Activated CD4-positive, alpha-beta T cell treated with anti-CD3 and anti-CD28 coated beads for 36 hours (primary cell): ENCODE data around the gene GLP2R. TPM values are rescaled to one million over a fixed set of nuclear protein-coding genes. Genes with fewer than 3 reads are reported as not detected.

Experiments used
- ATAC-seq: fragments of 200-7000 bp; cut with Tn5 transposase; one replicate; pipeline ENCODE4 v1.10.0; 2021; ENCODE audit warnings: mild to moderate bottlenecking, moderate library complexity
- CTCF ChIA-PET: fragments of 350-600 bp; sonication (Branson Sonifier 250); formaldehyde crosslinking; loops from one replicate; lab custom pipeline; 2021; ENCODE audit warnings: antibody characterized with exemption; lab: Charles Lee
- POLR2A ChIA-PET: fragments of 350-600 bp; sonication (Branson Sonifier 250); formaldehyde crosslinking; loops from one replicate; lab custom pipeline; 2021; ENCODE audit warnings: antibody characterized with exemption, inconsistent platforms; lab: Charles Lee
- DNase-seq: peaks from one replicate; pipeline ENCODE4 v3.0.0-alpha.2; 2020
- H3K27ac Mint-ChIP-seq: one replicate; pipeline ENCODE4 v1.8.0; 2021; ENCODE audit warnings: mixed read lengths
- H3K27me3 Mint-ChIP-seq: one replicate; pipeline ENCODE4 v1.8.0; 2021; ENCODE audit warnings: mixed read lengths
- H3K36me3 Mint-ChIP-seq: one replicate; pipeline ENCODE4 v1.8.0; 2021; ENCODE audit warnings: low read depth, mixed read lengths
- H3K4me1 Mint-ChIP-seq: one replicate; pipeline ENCODE4 v1.8.0; 2021; ENCODE audit warnings: mixed read lengths
- H3K4me3 Mint-ChIP-seq: one replicate; pipeline ENCODE4 v1.8.0; 2021; ENCODE audit warnings: mild to moderate bottlenecking, moderate library complexity, mixed read lengths
- H3K9me3 Mint-ChIP-seq: one replicate; pipeline ENCODE4 v1.8.0; 2021; ENCODE audit warnings: low read depth, mixed read lengths
- intact Hi-C, 2 experiments: fragments of 100-400 bp; cut with DNase I in 1 of 2; cut with micrococcal nuclease in 1 of 2; formaldehyde crosslinking; loops; one replicate each; pipeline versions ENCODE4 v1.14.2 to v1.15.1; 2022 to 2024; cut with DNase I, micrococcal nuclease
- total RNA-seq, 2 experiments: library from RNA; stranded (reverse); gene quantifications; one replicate each; pipeline ENCODE4 v1.2.3, GENCODE V29; 2021

GLP2R gene
- total RNA-seq, 2 experiments from 2014 or later = not detected

GRCh38 chr17:9814337-9814945, 11.3 kb upstream of the GLP2R start:
- CTCF ChIA-PET = no interaction called here
- Mint-ChIP-seq H3K27me3 (peaks cover 8% of the 10 kb centered on the region), H3K4me1 (no peaks in the 10 kb centered on the region), H3K9me3 (no peaks in the 10 kb centered on the region), H3K4me3 (no peak overlapping the region), H3K27ac (no peak overlapping the region), H3K36me3 (no peaks in the 10 kb centered on the region)
- intact Hi-C loops = loop anchor here in 1 of 2 experiments (10.0 kb wide), 1 partner anchor 60 kb away; no protein-coding TSS in a partner anchor
- ATAC-seq (no peak), DNase-seq (no peak)
- POLR2A ChIA-PET = no interaction called here

DNA sequence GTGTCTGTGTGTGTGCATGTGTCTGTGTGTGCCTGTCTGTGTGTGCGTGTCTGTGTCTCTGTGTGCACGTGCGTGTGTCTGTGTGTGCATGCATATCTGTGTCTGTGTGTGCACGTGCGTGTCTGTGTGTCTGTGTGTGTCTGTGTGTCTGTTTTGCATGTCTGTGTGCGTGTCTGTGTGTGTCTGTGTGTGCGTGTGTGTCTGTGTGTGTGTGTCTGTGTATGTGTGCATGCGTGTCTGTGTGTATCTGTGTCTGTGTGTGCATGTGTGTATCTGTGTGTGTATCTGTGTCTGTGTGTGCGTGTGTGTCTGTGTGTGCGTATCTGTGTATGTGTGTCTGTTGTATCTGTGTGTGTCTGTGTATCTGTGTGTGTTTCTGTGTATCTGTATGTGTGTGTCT, 9.3 kb upstream of the GLP2R start:
- ChIA-PET CTCF (no interaction called here), POLR2A (no interaction called here)
- H3K9me3 Mint-ChIP-seq = no peaks in the 10 kb centered on the region
- H3K4me1 Mint-ChIP-seq = no peaks in the 10 kb centered on the region
- H3K27me3 Mint-ChIP-seq = peaks cover 6% of the 10 kb centered on the region
- no peak overlapping the region for H3K27ac Mint-ChIP-seq
- intact Hi-C loops = loop anchor here in 1 of 2 experiments (10.0 kb wide), 1 partner anchor 62 kb away; no protein-coding TSS in a partner anchor
- ATAC-seq (no peak), DNase-seq (no peak)
- no peak overlapping the region for H3K4me3 Mint-ChIP-seq
- no peaks in the 10 kb centered on the region for H3K36me3 Mint-ChIP-seq

DNA sequence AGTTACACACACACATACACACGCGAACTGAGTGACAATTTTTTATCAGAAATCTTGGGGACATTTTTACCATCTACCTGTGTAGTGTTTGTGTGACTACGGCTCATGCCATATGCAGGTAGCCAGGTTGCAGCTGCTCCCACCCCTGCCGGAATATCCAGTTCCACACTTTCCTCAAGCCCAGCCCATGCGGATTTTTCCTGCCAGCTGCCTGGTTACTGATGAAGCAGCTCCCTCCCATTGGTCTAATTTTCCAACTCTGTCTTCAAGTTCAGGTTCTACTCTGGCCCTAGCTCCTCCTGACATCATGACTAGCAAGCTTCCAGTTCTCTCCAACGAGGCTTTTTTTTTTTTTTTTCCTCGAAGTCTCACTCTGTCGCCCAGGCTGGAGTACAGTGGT, 8.6 kb upstream of the GLP2R start:
- Mint-ChIP-seq H3K36me3 (no peaks in the 10 kb centered on the region), H3K27ac (no peak overlapping the region), H3K9me3 (no peaks in the 10 kb centered on the region), H3K4me1 (no peaks in the 10 kb centered on the region), H3K4me3 (no peak overlapping the region), H3K27me3 (peaks cover 6% of the 10 kb centered on the region)
- ChIA-PET CTCF (no interaction called here), POLR2A (no interaction called here)
- no peak for ATAC-seq
- no peak for DNase-seq
- intact Hi-C loops = loop anchor here in 1 of 2 experiments (10.0 kb wide), 1 partner anchor 62 kb away; no protein-coding TSS in a partner anchor

DNA sequence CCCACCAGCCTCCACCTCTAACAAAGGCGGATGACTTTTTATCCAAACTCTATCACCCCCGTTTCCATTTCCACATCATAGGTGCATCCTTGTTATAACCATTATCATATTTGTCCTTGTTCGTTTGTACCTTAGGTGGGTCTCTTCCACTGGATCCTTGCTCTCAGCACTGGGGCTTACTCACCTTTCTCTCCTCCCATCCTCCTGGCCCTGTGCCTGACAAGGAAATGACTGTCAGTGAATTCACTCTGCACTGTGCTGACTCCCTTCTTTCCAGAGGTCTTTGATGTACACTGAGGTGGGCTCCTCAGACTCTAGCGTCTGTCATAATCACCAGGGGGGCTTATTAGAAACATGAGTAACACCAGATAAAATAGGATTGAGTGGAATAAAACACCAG, 7.0 kb upstream of the GLP2R start:
- Mint-ChIP-seq H3K27me3 (peaks cover 8% of the 10 kb centered on the region), H3K9me3 (no peaks in the 10 kb centered on the region), H3K36me3 (no peaks in the 10 kb centered on the region), H3K27ac (no peak overlapping the region), H3K4me3 (no peak overlapping the region), H3K4me1 (no peaks in the 10 kb centered on the region)
- CTCF ChIA-PET = no interaction called here
- DNase-seq (no peak), ATAC-seq (no peak)
- POLR2A ChIA-PET = no interaction called here
- intact Hi-C loops = loop anchor here in 1 of 2 experiments (10.0 kb wide), 1 partner anchor 64 kb away; no protein-coding TSS in a partner anchor

DNA sequence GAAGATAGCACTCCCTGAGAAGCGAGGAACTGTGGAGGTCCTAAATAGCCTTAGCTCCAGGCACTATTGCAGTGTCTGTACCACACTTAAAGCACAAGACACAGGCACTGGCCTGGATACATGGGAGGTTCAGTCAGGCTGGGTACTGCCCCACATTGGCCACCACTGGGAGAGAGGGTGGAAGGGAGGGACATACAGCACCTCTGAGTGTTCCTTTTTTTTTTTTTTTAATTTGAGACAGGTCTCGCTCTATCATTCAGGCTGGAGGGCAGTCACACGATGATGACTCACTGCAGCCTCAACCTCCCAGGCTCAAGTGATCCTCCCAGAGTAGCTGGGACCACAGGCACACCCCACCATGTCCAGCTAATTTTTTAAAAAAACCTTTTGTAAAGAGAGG, 5.3 kb upstream of the GLP2R start:
- H3K36me3 Mint-ChIP-seq = no peaks in the 10 kb centered on the region
- H3K4me3 Mint-ChIP-seq = no peak overlapping the region
- H3K4me1 Mint-ChIP-seq = no peaks in the 10 kb centered on the region
- intact Hi-C loops = no loop called here
- ATAC-seq (no peak), DNase-seq (no peak)
- CTCF ChIA-PET = no interaction called here
- POLR2A ChIA-PET = no interaction called here
- no peaks in the 10 kb centered on the region for H3K9me3 Mint-ChIP-seq
- peaks cover 11% of the 10 kb centered on the region for H3K27me3 Mint-ChIP-seq
- H3K27ac Mint-ChIP-seq = no peak overlapping the region

DNA sequence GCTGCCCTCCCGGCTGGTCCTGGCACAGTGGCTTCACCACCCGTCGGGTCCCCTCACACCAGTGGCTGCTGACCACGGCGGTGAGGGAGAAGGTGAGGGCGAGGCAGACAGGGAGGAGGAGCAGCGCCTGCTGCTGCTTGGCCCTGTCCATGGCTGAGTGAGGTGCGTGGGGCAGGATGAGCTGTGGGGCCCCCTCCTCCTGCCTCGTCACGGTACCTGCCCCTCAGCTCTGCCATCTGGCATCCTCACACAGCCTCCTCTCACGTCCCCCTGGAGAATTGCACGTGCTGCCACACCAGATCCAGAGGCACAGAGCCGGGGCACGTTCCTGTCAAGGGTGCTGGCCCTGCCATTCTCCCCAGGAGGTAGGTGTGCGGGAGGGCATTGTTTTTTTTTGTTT, 3.8 kb upstream of the GLP2R start, which contains the start of gene GSG1L2:
GSG1L2 (minus strand) TSS at position 159 of the 400 bp plus-strand sequence; CDS start at position 151, 8 bp downstream.
- Mint-ChIP-seq H3K4me1 (no peaks in the 10 kb centered on the region), H3K36me3 (no peaks in the 10 kb centered on the region), H3K9me3 (no peaks in the 10 kb centered on the region), H3K4me3 (no peak within 1 kb of the TSS), H3K27me3 (peaks cover 9% of the 10 kb centered on the region), H3K27ac (no peak within 1 kb of the TSS)
- POLR2A ChIA-PET = no interaction called here
- ATAC-seq (no peak), DNase-seq (no peak)
- intact Hi-C loops = no loop called here
- CTCF ChIA-PET = no interaction called here

DNA sequence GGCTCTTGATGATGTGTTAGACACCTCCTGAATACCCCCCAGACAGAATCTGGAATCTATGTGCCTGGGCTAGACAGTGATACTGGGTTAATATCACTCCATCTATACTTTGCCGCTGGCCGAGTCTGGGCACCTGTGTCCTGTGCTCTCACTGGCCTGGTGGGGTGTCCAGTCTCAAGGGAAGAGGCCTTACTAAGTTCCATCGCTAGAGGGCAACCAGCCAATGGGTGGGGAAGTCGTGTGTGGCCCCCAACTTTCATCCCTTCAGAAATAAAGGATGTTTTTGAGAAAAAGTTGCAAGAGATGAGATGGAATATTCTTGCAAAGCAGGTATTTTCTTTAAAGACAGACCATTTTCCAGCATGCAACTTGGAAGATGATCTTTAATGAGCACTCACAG, 1.6 kb upstream of the GLP2R start:
- POLR2A ChIA-PET = no interaction called here
- H3K27me3 Mint-ChIP-seq = peaks cover 9% of the 10 kb centered on the region
- H3K36me3 Mint-ChIP-seq = no peaks in the 10 kb centered on the region
- no peak overlapping the region for H3K27ac Mint-ChIP-seq
- CTCF ChIA-PET = no interaction called here
- no peaks in the 10 kb centered on the region for H3K4me1 Mint-ChIP-seq
- no peaks in the 10 kb centered on the region for H3K9me3 Mint-ChIP-seq
- H3K4me3 Mint-ChIP-seq = no peak overlapping the region
- DNase-seq (no peak), ATAC-seq (no peak)
- intact Hi-C loops = no loop called here

GRCh38 chr17:9824797-9825338, 856 bp upstream of the GLP2R start:
- no peaks in the 10 kb centered on the region for H3K4me1 Mint-ChIP-seq
- no peaks in the 10 kb centered on the region for H3K9me3 Mint-ChIP-seq
- no peak overlapping the region for H3K4me3 Mint-ChIP-seq
- CTCF ChIA-PET = interaction anchor here (0.6 kb wide), 1 partner anchor 1455 kb away, joined by 3 read pairs; no protein-coding TSS in a partner anchor
- intact Hi-C loops = no loop called here
- DNase-seq = no peak
- ATAC-seq = no peak
- H3K27me3 Mint-ChIP-seq = peaks cover 9% of the 10 kb centered on the region
- no peaks in the 10 kb centered on the region for H3K36me3 Mint-ChIP-seq
- no peak overlapping the region for H3K27ac Mint-ChIP-seq
- POLR2A ChIA-PET = no interaction called here

- Mint-ChIP-seq H3K9me3 (no peaks in the 10 kb centered on the region), H3K4me3 (no peak overlapping the region), H3K36me3 (no peaks in the 10 kb centered on the region), H3K27me3 (peaks cover 6% of the 10 kb centered on the region), H3K4me1 (no peaks in the 10 kb centered on the region), H3K27ac (no peak overlapping the region)
- no peak for ATAC-seq
- DNase-seq = no peak
- POLR2A ChIA-PET = no interaction called here
- intact Hi-C loops = no loop called here
- CTCF ChIA-PET = no interaction called here
Observed at GRCh38 chr17:9828296-9829295, 2.9 kb downstream of the GLP2R start.

- ATAC-seq (no peak), DNase-seq (no peak)
- Mint-ChIP-seq H3K4me3 (no peak overlapping the region), H3K4me1 (no peaks in the 10 kb centered on the region), H3K27me3 (peaks cover 2% of the 10 kb centered on the region), H3K9me3 (no peaks in the 10 kb centered on the region), H3K27ac (no peak overlapping the region), H3K36me3 (no peaks in the 10 kb centered on the region)
- intact Hi-C loops = no loop called here
- ChIA-PET POLR2A (no interaction called here), CTCF (no interaction called here)
Observed at GRCh38 chr17:9829343-9829742, 3.6 kb downstream of the GLP2R start.

- Mint-ChIP-seq H3K4me3 (no peak overlapping the region), H3K36me3 (no peaks in the 10 kb centered on the region), H3K27me3 (peaks cover 5% of the 10 kb centered on the region), H3K27ac (no peak overlapping the region), H3K9me3 (no peaks in the 10 kb centered on the region), H3K4me1 (no peaks in the 10 kb centered on the region)
- ATAC-seq = no peak
- intact Hi-C loops = no loop called here
- no peak for DNase-seq
- POLR2A ChIA-PET = no interaction called here
- CTCF ChIA-PET = no interaction called here
Observed at GRCh38 chr17:9830711-9831110, 5.0 kb downstream of the GLP2R start.
